Raji (cell line): Measurements from ENCODE around the gene SLC25A45.

Source experiments
- POLR2A ChIP-seq: IDR thresholded peaks from 2 replicates; pipeline ENCODE4 v1.6.1; 2011; ENCODE audit warnings: low read depth, low read length, control low read depth; ENCODE audit not compliant: insufficient read depth

The SLC25A45 gene, protein sequence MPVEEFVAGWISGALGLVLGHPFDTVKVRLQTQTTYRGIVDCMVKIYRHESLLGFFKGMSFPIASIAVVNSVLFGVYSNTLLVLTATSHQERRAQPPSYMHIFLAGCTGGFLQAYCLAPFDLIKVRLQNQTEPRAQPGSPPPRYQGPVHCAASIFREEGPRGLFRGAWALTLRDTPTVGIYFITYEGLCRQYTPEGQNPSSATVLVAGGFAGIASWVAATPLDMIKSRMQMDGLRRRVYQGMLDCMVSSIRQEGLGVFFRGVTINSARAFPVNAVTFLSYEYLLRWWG

DNA sequence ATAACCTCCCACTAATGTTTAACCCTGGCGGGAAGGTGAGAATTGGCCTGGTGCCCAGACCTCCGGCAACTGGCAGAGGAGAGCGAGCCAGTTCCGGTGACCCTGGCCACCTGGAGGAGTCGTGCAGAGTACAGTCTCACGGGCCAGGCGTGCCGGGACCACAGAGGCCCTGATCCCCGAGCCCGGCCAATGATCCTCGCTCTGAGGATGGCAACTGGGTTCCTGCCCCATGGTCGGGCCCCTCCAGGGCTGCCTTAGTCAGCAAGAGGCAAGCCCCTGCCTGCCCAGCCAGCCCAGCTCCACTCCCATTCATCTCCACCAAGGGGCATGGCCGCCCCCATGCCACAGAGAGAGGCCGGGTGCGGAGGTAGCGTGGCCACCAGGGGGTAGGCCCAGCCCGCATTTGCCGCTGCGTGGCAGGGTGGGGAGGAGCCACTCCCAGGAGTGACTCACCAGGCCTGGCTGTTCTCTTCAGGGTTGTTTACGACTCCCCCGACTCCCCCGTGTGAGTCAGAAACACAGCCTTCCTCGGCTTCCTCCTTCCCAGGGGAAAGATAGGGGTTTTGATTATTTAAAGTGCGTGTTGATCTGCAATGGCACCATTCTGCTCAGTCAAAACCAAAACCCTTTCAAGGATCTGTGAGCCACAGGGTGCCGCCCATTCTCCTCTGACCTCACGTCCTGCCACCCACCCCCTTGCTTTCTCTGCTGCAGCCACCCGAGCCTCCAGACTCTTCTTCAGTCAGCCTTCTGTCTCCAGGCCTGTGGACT lies at the start of gene SLC25A45:
Gene SLC25A45, minus strand, starts transcription at position 614 of the 771 bp plus-strand sequence. CDS start 695 bp downstream, outside the sequence.
- TF ChIP-seq POLR2A, result peak; percentile 69

DNA sequence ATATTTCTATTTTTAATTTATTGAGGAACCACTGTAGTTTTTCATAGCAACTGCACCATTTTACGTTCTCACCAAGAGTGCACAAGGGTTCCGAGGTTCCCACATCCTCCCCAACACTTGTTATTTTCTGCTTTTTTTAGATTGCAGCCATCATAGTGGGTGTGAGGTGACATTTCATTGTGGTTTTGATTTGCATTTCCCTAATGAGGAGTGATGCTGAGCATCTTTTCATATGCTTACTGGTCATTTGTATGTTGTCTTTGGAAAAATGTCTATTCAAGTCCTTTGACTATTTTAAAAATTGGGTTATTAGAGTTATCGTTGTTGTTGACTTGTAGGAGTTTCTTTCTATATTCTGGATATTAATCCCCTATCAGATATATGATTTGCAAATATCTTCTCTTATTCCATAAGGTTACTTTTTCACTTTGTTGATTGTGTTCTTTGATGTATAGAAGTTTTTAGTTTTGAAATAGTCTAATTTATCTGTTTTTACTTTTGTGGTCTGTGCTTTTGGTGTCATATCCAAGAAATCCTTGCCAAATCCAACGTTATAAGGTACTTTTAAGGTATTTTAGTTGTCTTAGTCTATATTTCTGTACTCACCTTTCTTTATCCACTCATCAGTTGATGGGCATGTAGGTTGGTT lies 49.1 kb upstream of the SLC25A45 start:
- peak; percentile 26; the same call in 1 of the 2 replicates for TF ChIP-seq POLR2A

DNA sequence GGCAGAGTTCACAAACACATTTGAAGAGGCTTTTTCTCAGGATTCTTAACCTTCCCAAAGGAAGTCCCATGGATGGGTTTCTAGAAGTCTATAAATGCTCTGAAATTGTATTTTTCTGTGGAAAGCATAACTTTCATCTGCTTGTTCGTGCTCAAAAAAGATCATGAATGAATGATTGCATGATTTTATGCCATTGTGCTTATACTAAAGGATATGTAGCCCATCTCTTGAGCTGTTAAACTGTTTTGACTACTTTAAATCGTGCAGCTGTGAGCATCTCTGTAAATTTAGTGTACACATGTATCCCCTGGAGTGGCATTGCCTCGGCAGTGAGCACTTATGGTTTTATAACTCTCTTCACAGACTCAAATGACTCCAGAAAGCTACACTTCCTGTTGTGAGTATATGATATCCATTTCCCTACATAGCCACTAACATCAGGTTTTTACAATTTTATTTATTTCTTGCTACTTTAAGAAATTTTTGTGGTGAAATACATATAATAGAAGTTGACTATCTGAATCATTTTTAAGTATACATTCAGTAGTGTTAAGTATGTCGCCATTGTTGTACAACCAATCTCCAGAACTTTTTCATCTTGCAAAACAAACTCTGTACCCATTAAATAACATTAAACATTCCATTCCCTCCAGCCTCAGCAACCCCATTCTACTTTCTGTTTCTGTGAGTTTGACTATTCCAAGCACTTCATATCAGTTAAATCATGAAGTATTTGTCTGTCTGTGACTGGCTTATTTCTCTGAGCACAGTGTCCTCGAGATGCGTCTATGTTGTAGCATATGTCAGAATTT lies 48.2 kb upstream of the SLC25A45 start:
- TF ChIP-seq POLR2A, result no peak

DNA sequence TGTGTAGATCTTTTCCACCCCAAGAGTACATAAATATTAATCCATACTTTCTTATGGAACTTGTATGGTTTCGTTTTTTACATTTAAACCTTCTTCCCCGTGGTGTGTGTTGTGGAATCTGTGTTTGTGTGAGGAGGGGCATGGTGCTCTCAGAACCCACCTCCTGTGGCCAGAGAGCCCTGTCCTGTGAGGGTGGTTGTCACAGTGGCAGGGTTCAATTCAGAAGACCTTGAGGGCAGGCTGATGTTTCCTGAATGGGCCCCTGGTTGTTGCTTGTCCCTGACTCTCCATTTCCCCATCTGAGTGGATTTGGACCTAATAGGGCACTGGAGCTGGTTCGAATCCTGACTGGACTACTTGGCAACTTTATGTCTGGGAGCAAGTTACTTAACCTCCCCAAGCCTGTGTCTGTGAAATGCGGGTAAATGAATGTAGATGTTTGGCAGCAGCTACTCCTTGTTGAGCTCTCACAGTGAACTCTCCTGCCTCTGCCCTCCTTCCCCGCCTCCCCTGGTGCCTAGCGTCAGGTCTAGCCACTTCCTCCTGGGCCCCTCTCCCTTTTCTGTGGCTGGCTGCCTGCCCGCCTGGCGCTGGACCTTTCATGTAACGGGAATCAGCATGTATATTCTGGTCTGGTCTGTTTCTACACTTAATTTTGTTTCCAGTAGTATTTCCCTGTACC lies 47.4 kb upstream of the SLC25A45 start:
- TF ChIP-seq POLR2A, result peak; percentile 59; the same call in 1 of the 2 replicates

DNA sequence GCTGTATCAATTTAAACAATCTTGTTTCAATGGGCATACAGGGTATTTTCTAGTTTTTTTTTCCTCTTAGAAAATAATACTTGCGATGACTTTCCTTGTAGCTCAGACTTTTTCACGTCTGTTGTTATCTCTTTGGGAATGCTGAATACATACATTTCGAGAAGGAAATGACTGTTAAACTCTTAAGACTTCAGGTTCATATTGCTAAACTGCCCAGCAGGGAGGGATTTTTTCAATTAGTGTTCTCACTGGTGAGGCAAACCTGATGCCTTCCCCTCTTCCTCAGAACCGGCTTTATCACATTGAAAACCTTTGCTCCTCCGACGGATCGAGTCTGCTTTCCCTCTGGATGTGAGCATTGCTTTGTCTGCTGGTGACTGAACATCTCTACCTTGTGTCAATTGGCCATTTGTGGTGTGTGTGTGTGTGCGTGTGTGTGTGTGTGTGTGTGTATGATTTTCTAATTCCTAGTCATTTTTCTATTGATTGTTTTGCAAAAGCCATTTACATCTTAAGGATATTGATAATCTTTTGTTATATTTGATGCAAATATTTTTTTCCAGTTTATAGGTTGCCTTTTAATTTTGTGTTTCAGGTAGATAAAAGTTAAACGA lies 46.7 kb upstream of the SLC25A45 start:
- peak; percentile 46; the same call in 1 of the 2 replicates for TF ChIP-seq POLR2A

DNA sequence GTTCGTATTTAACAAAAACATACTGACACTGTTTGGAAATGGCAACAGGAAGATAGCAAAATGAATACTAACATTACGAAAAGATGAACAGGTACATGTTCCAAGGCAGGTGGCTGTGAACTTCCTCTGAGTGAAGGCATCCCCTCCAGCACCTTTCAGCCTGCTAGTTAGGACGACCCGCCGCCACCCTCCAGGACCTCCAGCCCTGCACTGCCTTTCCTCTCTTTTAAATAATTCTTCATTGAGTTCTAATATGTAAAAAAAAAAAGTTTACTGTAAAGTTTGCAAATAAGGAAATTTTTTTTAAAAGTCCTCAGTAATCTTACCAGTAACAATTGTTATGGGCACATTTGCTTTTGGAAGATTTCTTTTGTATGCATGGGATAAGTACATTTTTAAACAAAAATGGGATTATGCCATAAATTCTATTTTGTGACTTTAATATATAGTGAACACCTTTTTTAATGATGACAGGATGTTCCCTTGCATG lies 46.2 kb upstream of the SLC25A45 start:
- peak; percentile 55; the same call in 1 of the 2 replicates for TF ChIP-seq POLR2A

DNA sequence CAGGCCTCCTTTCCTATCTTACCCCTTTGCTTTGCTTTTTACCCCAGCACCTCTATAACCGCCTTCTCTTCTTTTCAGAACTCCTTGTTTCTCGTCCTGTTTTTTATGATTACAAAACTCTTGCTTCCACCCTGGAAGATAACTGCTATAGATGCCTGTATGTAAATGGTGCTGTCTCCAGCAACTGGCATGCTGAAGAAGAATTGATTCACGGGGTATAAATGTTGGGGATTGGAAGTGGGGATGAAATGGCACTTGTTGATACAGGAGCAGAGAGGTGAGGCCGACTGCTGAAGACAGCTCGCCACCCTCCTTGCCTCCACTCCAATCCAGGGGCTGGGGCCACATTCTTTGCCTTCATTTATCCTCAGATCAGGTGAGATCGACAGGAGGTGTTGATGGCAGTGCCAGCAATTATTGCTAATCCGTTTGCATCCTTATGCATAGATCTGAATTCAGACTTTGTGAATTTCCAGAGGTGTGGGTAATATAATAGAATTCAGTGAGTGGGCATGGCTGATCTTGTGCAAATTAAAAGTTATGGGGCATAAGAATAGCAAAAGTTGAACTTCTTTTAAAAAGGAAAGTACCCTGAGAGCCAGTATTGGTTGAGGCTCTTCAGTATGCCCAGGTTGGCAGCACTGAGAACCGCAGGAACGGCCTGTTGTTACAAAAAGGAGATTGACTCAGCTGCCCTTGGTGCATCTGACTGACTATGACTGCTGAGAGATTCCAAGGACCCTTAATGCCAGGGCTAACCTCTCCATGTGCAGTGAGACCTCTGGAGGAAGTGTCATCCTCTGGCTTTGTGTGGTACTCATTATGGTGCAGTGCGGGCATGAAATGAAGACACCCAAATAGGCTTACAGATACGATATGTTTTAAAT lies 45.5 kb upstream of the SLC25A45 start:
- TF ChIP-seq POLR2A, result peak; percentile 67

DNA sequence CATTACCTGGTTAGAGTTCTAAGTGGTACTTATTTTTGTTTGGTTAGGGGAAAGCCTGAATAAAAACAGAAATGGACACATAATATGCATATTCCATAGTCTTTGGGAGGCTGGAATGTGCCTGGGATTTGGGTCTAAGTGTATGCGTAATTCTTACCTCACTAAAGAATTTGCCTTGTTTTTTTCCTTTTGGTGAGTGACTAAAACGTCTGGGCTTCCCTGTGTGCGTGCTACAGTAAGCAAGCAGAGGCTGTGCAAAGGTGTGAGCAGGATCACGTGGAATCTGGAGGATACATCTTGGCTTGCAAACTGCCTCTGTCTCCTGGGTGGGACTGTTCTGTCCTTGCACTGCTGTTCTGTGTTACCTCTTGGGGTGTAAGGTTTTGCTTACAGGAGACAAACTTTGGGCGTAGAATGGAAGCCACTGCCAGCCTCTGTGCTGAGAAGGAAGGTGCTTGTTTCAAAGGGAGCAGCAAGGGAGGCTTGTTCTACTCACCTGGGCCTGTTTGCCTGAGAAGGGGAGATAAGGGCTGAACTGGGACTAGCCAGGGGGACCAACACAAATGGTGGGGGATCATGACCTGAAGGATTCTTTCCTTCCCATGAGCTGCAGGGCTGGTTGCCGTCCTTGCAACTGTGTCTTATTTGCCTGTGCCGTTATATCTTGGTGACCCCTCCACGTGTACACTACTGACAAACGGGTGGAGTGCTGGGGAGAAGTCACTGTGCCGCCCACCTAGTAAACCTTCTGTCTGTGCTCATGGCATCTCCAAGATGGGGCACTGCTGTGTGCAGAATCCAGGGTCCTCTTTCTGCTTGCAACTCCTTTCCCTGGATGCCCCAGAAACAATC lies 44.6 kb upstream of the SLC25A45 start:
- peak; percentile 51; the same call in 1 of the 2 replicates for TF ChIP-seq POLR2A

DNA sequence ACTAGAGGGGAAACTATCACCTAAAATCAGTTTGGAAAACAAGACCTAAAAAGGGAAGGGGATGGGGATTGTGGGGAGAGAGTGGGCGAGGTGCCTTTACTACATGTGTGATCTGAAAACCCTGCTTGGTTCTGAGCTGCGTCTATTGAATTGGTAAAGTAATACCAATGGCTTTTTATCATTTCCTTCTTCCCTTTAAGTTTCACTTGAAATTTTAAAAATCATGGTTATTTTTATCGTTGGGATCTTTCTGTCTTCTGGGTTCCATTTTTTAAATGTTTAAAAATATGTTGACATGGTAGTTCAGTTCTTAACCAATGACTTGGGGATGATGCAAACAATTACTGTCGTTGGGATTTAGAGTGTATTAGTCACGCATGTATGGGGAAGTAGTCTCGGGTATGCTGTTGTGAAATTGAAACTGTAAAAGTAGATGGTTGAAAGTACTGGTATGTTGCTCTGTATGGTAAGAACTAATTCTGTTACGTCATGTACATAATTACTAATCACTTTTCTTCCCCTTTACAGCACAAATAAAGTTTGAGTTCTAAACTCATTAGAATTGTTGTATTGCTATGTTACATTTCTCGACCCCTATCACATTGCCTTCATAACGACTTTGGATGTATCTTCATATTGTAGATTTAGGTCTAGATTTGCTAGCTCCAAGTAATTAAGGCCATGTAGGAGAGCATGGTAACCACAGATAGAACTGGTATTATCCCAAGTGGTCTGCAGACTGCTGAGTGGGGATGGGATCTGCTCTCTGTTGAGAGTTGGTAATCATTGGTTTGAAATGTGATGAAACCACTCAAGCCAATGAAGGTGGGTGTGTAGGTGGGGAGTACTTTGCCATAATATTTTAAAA lies 43.8 kb upstream of the SLC25A45 start:
- no peak; the same call in 1 of the 2 replicates for TF ChIP-seq POLR2A

DNA sequence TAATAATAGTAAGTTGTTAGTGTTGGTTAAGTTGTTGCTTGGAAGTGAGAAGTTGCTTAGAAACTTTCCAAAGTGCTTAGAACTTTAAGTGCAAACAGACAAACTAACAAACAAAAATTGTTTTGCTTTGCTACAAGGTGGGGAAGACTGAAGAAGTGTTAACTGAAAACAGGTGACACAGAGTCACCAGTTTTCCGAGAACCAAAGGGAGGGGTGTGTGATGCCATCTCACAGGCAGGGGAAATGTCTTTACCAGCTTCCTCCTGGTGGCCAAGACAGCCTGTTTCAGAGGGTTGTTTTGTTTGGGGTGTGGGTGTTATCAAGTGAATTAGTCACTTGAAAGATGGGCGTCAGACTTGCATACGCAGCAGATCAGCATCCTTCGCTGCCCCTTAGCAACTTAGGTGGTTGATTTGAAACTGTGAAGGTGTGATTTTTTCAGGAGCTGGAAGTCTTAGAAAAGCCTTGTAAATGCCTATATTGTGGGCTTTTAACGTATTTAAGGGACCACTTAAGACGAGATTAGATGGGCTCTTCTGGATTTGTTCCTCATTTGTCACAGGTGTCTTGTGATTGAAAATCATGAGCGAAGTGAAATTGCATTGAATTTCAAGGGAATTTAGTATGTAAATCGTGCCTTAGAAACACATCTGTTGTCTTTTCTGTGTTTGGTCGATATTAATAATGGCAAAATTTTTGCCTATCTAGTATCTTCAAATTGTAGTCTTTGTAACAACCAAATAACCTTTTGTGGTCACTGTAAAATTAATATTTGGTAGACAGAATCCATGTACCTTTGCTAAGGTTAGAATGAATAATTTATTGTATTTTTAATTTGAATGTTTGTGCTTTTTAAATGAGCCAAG lies 42.9 kb upstream of the SLC25A45 start:
- peak; percentile 72 for TF ChIP-seq POLR2A
